HG02970 (cell line): Measurements from ENCODE around the gene ZNF550.
"Not testable (repeated sequence)": the region's sequence is repeated elsewhere in the genome, so short reads cannot be mapped to it uniquely, and the experiment has no call there.

ENCODE experiments used
- ATAC-seq: cut with Tn5 transposase; IDR thresholded peaks from one replicate; pipeline ENCODE4 v1.9.1; 2021; ENCODE audit warnings: mild to moderate bottlenecking, moderate library complexity, moderate number of reproducible peaks; ENCODE audit not compliant: unreplicated experiment, low FRiP score

The ZNF550 gene

DNA sequence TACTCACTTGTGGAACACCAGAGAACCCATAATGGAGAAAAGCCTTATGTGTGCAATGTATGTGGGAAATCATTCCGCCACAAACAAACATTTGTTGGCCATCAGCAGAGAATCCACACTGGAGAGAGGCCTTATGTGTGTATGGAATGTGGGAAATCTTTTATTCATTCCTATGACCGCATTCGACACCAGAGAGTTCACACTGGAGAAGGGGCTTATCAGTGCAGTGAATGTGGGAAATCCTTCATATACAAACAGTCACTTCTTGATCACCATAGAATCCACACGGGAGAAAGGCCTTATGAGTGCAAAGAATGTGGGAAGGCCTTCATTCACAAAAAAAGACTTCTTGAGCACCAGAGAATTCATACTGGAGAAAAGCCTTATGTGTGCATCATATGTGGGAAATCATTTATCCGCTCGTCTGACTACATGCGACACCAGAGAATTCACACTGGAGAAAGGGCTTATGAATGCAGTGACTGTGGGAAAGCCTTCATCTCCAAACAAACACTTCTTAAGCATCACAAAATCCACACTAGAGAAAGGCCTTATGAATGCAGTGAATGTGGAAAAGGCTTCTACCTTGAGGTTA lies 21.6 kb downstream of the ZNF550 start:
- no peak for ATAC-seq

DNA sequence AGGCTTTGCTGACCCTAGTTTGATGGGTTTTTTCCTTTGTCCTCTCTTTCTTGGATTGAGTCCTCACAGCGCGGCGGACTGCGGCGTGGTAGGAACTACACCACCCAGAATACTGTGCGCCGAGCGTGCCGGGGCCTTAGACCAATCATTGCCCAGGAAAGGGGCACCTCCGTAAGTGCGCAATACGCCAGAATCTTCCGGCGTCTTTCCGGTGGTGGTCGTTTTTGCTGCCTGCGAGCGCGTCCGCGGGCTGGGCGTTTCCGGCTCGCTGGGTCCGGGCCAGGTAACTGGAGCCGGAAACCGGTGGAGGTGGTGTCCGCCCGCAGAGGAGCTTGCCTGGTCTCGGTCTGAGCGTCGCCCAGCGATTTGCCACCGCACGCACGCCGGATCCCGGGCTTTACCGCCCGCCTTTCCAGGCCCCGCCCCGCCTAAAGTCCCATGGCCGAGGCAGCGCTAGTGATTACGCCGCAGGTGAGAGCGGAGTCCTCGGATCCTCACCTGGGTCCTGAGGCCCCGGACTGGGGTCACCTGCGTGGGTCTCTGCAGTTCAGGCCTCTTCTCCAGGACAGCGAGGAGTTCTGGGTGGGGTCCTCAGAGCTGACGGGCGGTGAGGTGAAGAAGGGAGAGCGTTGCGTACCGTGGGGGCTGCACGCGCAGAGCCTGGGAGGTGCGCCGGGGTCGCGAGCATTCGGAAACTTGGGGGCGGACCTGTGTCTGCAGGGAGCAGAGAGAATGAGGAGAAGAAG lies 32.4 kb downstream of the ZNF550 start, which contains the start of gene ZNF549:
Gene ZNF549 (plus strand): TSS at position 221 of the 746 bp plus-strand sequence. CDS start 218 bp downstream, at position 439.
- ATAC-seq = peak; percentile 96

DNA sequence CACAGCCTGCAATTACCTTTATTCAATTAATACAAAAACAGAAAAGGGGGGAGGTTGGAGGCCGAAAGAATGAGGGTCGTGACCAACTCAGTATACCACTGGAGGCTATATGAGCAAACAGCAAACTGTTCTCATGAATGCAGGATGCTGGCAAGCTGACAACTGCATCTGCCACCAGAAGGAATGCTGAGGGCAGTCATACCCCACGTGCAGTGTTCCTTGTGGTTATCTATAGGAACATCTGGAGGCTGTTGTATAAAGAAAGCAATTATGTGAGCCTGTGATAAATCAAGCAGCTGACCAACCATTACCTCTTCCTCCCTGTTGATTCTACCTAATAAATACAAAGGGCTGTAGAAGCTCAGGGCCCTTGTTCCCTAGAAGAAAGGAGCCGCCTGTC lies 41.6 kb downstream of the ZNF550 start:
- not testable (repeated sequence) for ATAC-seq

DNA sequence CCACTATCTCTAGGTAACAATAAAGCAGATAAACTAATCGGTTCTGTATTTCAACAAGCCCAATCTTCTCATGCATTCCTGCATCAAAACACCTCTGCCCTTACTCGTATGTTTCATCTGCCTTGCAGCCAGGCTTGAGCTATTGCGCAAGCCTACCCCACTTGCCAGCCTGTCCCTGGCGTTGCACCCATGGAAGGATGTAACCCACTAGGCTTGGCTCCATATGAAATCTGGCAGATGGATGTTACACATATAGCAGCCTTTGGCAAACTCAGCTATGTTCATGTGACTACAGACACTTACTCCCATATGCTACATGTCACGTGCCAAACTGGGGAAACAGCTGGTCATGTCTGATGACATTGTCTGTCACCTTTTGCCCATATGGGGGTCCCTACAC lies 44.4 kb downstream of the ZNF550 start:
- ATAC-seq = no peak

DNA sequence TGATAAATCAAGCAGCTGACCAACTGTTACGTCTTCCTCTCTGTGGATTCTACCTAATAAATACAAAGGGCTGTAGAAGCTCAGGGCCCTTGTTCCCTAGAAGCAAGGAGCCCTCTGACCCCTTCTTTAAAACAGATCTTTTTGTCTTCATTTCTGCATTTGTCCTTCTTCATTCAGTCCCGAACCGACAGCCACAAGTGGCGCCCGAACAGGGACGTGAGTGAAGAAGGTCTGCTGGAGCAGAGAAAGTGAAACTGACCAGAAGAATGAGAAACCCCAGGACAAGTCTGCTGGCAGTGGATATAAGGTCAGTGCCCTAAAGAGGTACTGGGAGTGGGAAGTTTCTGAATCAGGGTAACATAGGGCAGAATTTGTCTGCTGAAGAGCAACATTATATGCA lies 46.8 kb downstream of the ZNF550 start:
- no peak for ATAC-seq

DNA sequence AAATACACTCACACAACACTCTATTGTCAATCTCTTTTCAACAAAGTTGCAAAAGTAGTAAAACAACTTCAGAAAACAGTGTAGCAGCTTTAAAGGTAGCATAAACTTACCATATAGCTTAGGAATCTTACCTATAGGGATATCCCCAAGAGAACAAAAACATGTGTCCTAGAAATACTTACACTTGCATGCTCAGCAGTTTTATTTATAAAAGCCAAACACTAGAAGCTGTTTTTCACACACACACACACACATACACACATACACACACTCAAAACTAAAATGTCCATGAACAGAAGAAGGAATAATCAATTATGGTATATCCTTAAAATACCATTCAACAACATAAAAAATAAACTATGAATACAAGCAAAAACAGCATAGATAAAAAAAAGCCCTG lies 48.2 kb downstream of the ZNF550 start:
- no peak for ATAC-seq

DNA sequence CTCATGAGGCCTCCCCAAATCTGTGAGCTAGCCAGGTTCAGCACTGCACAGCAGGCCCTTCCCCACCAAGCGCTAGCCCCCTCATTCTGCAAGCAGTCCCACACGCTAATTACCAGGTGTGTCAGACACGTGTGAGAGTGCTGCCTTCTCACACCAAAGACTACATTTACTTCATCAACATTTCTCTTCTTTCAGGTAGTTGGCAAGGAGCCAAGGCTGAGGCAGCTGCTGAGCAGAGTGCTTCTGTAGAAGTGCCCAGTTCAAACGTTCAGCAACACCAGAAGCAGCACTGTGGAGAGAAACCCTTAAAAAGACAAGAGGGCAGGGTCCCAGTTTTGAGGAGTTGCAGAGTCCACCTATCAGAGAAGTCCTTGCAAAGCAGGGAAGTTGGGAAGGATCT lies 53.5 kb downstream of the ZNF550 start:
- no peak for ATAC-seq

DNA sequence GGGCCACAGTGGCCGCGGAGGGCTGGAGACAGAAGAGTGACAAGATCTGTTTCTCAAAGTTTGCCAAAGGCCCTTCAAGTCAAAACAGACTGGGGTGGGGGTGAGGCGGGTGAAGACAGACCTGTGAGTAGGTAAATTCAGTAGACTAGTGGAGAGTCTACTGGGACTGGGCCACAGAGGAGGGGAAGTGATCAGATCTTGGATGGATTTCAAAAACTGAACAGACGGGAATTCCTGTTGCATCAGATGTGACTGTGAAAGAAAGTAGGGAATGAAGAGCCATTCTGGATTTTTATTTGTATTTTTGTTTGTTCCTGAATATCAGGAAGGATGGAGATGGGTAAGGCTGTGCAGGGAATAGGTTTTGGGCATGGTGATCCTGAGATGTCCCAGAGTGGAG lies 59.3 kb downstream of the ZNF550 start:
- ATAC-seq = peak; percentile 17

DNA sequence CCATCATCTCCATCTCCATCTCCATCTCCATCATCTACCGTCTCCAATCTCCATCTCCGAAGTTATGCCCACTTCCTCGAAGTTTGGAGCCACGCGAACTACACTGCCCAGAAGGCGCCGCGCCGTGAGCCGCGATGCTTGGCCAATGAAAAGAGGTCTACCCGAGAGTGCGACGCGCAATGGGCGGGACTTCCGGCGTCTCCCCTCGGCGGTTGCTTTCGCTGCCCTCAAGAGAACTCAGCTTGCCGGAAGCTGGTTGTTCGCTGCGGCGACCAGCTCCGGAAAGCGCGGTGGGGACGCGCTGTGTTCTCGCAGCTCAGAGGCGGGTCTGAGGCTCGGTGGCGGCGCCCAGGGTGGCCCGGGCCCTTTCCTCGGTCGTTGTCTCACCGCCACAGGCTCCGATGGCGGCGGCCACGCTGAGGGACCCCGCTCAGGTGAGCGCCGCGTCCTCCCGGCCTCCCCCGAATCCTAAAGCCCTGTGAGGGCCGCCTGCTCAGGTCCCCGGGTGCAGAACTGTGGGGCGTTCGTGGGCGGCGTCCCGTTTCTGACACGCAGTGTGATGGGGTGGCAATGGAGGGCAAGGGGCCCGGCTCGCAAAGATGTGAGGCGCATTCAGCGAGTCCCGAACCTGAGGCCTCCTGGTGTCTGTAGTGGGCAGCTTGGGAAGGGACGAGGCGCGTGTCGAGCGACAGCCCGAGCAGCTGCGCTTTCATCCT lies 59.8 kb downstream of the ZNF550 start, which contains the start of gene ZNF773:
Gene ZNF773 (plus strand): TSS at position 259 of the 716 bp plus-strand sequence. CDS start 143 bp downstream, at position 402.
- peak; percentile 91 for ATAC-seq

DNA sequence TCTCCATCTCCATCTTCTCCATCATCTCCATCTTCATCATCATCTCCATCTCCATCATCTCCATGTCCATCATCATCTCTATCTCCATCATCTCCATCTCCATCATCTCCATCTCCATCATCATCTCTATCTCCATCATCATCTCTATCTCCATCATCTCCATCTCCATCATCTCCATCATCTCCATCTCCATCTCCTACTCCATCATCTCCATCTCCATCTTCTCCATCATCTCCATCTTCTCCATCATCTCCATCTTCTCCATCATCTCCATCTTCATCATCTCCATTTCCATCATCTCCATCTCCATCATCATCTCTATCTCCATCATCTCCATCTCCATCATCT lies 60.4 kb downstream of the ZNF550 start:
- ATAC-seq = not testable (repeated sequence)

DNA sequence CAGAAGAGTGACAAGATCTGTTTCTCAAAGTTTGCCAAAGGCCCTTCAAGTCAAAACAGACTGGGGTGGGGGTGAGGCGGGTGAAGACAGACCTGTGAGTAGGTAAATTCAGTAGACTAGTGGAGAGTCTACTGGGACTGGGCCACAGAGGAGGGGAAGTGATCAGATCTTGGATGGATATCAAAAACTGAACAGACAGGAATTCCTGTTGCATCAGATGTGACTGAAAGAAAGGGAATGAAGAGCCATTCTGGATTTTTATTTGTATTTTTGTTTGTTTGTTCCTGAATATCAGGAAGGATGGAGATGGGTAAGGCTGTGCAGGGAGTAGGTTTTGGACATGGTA lies 71.4 kb downstream of the ZNF550 start:
- not testable (repeated sequence) for ATAC-seq

DNA sequence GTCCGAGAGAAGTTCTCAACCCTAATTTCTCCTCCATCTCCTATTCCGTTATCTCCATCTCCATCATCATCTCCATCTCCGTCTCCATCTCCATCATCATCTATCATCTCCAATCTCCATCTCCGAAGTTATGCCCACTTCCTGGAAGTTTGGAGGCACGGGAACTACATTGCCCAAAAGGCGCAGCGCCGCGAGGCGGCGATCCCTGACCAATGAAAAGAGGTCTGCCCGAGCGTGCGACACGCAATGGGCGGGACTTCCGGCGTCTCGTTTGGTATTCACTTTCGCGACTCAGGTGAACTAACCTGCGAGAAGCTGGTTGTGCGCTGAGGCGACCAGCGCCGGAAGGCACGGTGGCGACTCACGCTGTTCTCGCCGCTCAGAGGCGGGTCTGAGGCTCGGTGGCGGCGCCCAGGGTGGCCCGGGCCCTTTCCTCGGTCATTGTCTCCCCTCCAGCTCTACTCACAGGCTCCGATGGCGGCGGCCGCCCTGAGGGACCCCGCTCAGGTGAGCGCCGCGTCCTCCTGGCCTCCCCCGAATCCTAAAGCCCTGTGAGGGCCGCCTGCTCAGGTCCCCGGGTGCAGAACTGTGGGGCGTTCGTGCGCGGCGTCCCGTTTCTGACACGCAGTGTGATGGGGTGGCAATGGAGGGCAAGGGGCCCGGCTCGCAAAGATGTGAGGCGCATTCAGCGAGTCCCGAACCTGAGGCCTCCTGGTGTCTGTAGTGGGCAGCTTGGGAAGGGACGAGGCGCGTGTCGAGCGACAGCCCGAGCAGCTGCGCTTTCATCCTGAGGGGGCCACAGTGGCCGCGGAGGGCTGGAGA lies 72.0 kb downstream of the ZNF550 start, which contains the start of gene ZNF419:
Gene ZNF419 (plus strand): TSS at position 274 of the 822 bp plus-strand sequence. CDS start 201 bp downstream, at position 475.
- ATAC-seq = peak; percentile 88
